NB4 (cell line): Measurements from ENCODE around the gene GABBR2.

Source experiments
- DNase-seq: peaks from one replicate; pipeline ENCODE4 v3.0.0; 2010; ENCODE audit warnings: low read depth
- H3K4me3 ChIP-seq: one replicate; pipeline ENCODE4 v1.5.1; 2011; ENCODE audit warnings: mild to moderate bottlenecking, low read depth, low read length, moderate library complexity
- CTCF ChIP-seq: IDR thresholded peaks from one replicate; pipeline ENCODE4 v1.5.1; 2012; ENCODE audit warnings: low read depth, low read length
- MAX ChIP-seq: IDR thresholded peaks from 2 replicates; pipeline ENCODE4 v1.6.1; 2011; ENCODE audit warnings: low read depth, low read length
- MYC ChIP-seq: IDR thresholded peaks from 2 replicates; pipeline ENCODE4 v1.6.1; 2011; ENCODE audit warnings: low read depth, low read length
- POLR2A ChIP-seq: IDR thresholded peaks from 2 replicates; pipeline ENCODE4 v1.6.1; 2011; ENCODE audit warnings: mild to moderate bottlenecking; ENCODE audit not compliant: insufficient read length; ENCODE audit errors: extremely low read depth

GABBR2 gene

GRCh38 chr9:98263482-98264357 is 445.0 kb downstream of the GABBR2 start:
- H3K4me3 ChIP-seq, result no peak overlapping the region
- peak; percentile 94 for TF ChIP-seq CTCF
- TF ChIP-seq MAX, result 0 out of 2 replicates have a peak, but pooled peaks have one; percentile 13
- no peak for TF ChIP-seq POLR2A
- peak; percentile 69 for TF ChIP-seq MYC
- DNase-seq, result peak; percentile 84

GRCh38 chr9:98263080-98263479 is 445.7 kb downstream of the GABBR2 start:
- H3K4me3 ChIP-seq, result no peak overlapping the region
- DNase-seq, result no peak
- no peak for TF ChIP-seq MYC

- DNase-seq, result no peak
- TF ChIP-seq POLR2A (no peak), MAX (no peak), MYC (no peak), CTCF (no peak)
- no peak overlapping the region for H3K4me3 ChIP-seq
Measured at GRCh38 chr9:98262056-98262455, 446.7 kb downstream of the GABBR2 start.

- no peak overlapping the region for H3K4me3 ChIP-seq
- DNase-seq, result no peak
- no peak for TF ChIP-seq POLR2A
- TF ChIP-seq MAX, result no peak
- TF ChIP-seq CTCF, result no peak
- TF ChIP-seq MYC, result no peak
Measured at GRCh38 chr9:98260635-98261034, 448.1 kb downstream of the GABBR2 start.

- TF ChIP-seq MAX, result no peak
- TF ChIP-seq MYC, result no peak
- no peak for TF ChIP-seq POLR2A
- TF ChIP-seq CTCF, result no peak
- no peak for DNase-seq
- H3K4me3 ChIP-seq, result no peak overlapping the region
Measured at GRCh38 chr9:98259791-98260190, 448.9 kb downstream of the GABBR2 start.

GRCh38 chr9:98256756-98257155 is 452.0 kb downstream of the GABBR2 start:
- TF ChIP-seq POLR2A, result peak; percentile 33
- no peak for TF ChIP-seq MAX
- DNase-seq, result peak; percentile 70
- peak overlapping the region; percentile 93 for H3K4me3 ChIP-seq
